ENCODE results near the gene MS4A10.

MS4A10 gene

GRCh38 chr11:60801194-60801593, 16.1 kb downstream of the MS4A10 start:
- H3K36me3 ChIP-seq (ENCODE audit: control insufficient read depth, insufficient read depth, low read length) = no peaks in the 10 kb centered on the region
- no peak overlapping the region for H3K56ac ChIP-seq (ENCODE audit: low read length)
- H2BK15ac ChIP-seq (replicated peaks; ENCODE audit: low read depth) = no peak overlapping the region
- DNase-seq = no peak
- H4K5ac ChIP-seq (ENCODE audit: low read length) = no peak overlapping the region
- H3K18ac ChIP-seq (ENCODE audit: low read length) = no peak overlapping the region
- no peaks in the 10 kb centered on the region for H3K79me1 ChIP-seq (ENCODE audit: low read length)
- no peak overlapping the region for H2BK5ac ChIP-seq (ENCODE audit: low read length)
- H3K4me3 ChIP-seq (ENCODE audit: low read length) = no peak overlapping the region
- H4K8ac ChIP-seq (ENCODE audit: low read depth, low read length) = no peak overlapping the region
- no peak overlapping the region for H2AK5ac ChIP-seq (ENCODE audit: low read length)
- no peak overlapping the region for H2BK120ac ChIP-seq (ENCODE audit: low read depth, low read length)
- no peaks in the 10 kb centered on the region for H3K79me2 ChIP-seq (ENCODE audit: control insufficient read depth, insufficient read depth, low read length)
- no peak overlapping the region for H3K27ac ChIP-seq (ENCODE audit: low read depth, low read length)
- no peak overlapping the region for H3K23ac ChIP-seq (ENCODE audit: low read length)
- no peak overlapping the region for H3K9ac ChIP-seq (ENCODE audit: low read length)
- no peak overlapping the region for H3K4me2 ChIP-seq (ENCODE audit: low read length)
- WGBS (ENCODE audit: extremely low coverage, insufficient coverage, low lambda C conversion rate) = no CpG with 5 or more reads among the region's 10 CpGs
- no peaks in the 10 kb centered on the region for H3K27me3 ChIP-seq (ENCODE audit: insufficient read depth, low read length, poor library complexity)
- H3K4me1 ChIP-seq (ENCODE audit: control insufficient read depth, low read depth, low read length) = no peaks in the 10 kb centered on the region
- H3K4ac ChIP-seq (ENCODE audit: low read depth, low read length) = no peak overlapping the region

- H2BK120ac ChIP-seq (ENCODE audit: low read depth, low read length) = no peak overlapping the region
- H3K27me3 ChIP-seq (ENCODE audit: insufficient read depth, low read length, poor library complexity) = no peaks in the 10 kb centered on the region
- no peak overlapping the region for H4K8ac ChIP-seq (ENCODE audit: low read depth, low read length)
- H2AK5ac ChIP-seq (ENCODE audit: low read length) = no peak overlapping the region
- H3K23ac ChIP-seq (ENCODE audit: low read length) = no peak overlapping the region
- no peak overlapping the region for H3K4ac ChIP-seq (ENCODE audit: low read depth, low read length)
- H3K79me2 ChIP-seq (ENCODE audit: control insufficient read depth, insufficient read depth, low read length) = no peaks in the 10 kb centered on the region
- H3K9ac ChIP-seq (ENCODE audit: low read length) = no peak overlapping the region
- no peak overlapping the region for H3K27ac ChIP-seq (ENCODE audit: low read depth, low read length)
- no peak overlapping the region for H2BK15ac ChIP-seq (replicated peaks; ENCODE audit: low read depth)
- no peak for DNase-seq
- no peak overlapping the region for H3K4me2 ChIP-seq (ENCODE audit: low read length)
- no CpG with 5 or more reads among the region's 7 CpGs for WGBS (ENCODE audit: extremely low coverage, insufficient coverage, low lambda C conversion rate)
- no peak overlapping the region for H3K56ac ChIP-seq (ENCODE audit: low read length)
- H3K18ac ChIP-seq (ENCODE audit: low read length) = no peak overlapping the region
- no peaks in the 10 kb centered on the region for H3K4me1 ChIP-seq (ENCODE audit: control insufficient read depth, low read depth, low read length)
- no peak overlapping the region for H2BK5ac ChIP-seq (ENCODE audit: low read length)
- H3K79me1 ChIP-seq (ENCODE audit: low read length) = no peaks in the 10 kb centered on the region
- H4K5ac ChIP-seq (ENCODE audit: low read length) = no peak overlapping the region
- H3K36me3 ChIP-seq (ENCODE audit: control insufficient read depth, insufficient read depth, low read length) = no peaks in the 10 kb centered on the region
- no peak overlapping the region for H3K4me3 ChIP-seq (ENCODE audit: low read length)
Observed at GRCh38 chr11:60803273-60803936, 18.3 kb downstream of the MS4A10 start.

GRCh38 chr11:60809249-60809648, 24.1 kb downstream of the MS4A10 start:
- H3K4me3 ChIP-seq (ENCODE audit: low read length) = no peak overlapping the region
- no peak overlapping the region for H2BK15ac ChIP-seq (replicated peaks; ENCODE audit: low read depth)
- H3K36me3 ChIP-seq (ENCODE audit: control insufficient read depth, insufficient read depth, low read length) = no peaks in the 10 kb centered on the region
- no peak overlapping the region for H3K18ac ChIP-seq (ENCODE audit: low read length)
- H4K5ac ChIP-seq (ENCODE audit: low read length) = no peak overlapping the region
- H3K27me3 ChIP-seq (ENCODE audit: insufficient read depth, low read length, poor library complexity) = no peaks in the 10 kb centered on the region
- H3K23ac ChIP-seq (ENCODE audit: low read length) = no peak overlapping the region
- no peak for DNase-seq
- H3K4ac ChIP-seq (ENCODE audit: low read depth, low read length) = no peak overlapping the region
- H3K9ac ChIP-seq (ENCODE audit: low read length) = no peak overlapping the region
- no peaks in the 10 kb centered on the region for H3K4me1 ChIP-seq (ENCODE audit: control insufficient read depth, low read depth, low read length)
- H3K4me2 ChIP-seq (ENCODE audit: low read length) = no peak overlapping the region
- H2BK5ac ChIP-seq (ENCODE audit: low read length) = no peak overlapping the region
- H3K27ac ChIP-seq (ENCODE audit: low read depth, low read length) = no peak overlapping the region
- no peak overlapping the region for H3K56ac ChIP-seq (ENCODE audit: low read length)
- no peak overlapping the region for H4K8ac ChIP-seq (ENCODE audit: low read depth, low read length)
- WGBS (ENCODE audit: extremely low coverage, insufficient coverage, low lambda C conversion rate) = no CpG with 5 or more reads among the region's 3 CpGs
- H3K79me1 ChIP-seq (ENCODE audit: low read length) = no peaks in the 10 kb centered on the region
- H3K79me2 ChIP-seq (ENCODE audit: control insufficient read depth, insufficient read depth, low read length) = no peaks in the 10 kb centered on the region
- no peak overlapping the region for H2AK5ac ChIP-seq (ENCODE audit: low read length)
- H2BK120ac ChIP-seq (ENCODE audit: low read depth, low read length) = no peak overlapping the region

GRCh38 chr11:60809691-60810090, 24.6 kb downstream of the MS4A10 start:
- no peaks in the 10 kb centered on the region for H3K36me3 ChIP-seq (ENCODE audit: control insufficient read depth, insufficient read depth, low read length)
- no peaks in the 10 kb centered on the region for H3K4me1 ChIP-seq (ENCODE audit: control insufficient read depth, low read depth, low read length)
- no peak overlapping the region for H3K9ac ChIP-seq (ENCODE audit: low read length)
- H3K27ac ChIP-seq (ENCODE audit: low read depth, low read length) = no peak overlapping the region
- H3K27me3 ChIP-seq (ENCODE audit: insufficient read depth, low read length, poor library complexity) = no peaks in the 10 kb centered on the region
- H4K8ac ChIP-seq (ENCODE audit: low read depth, low read length) = no peak overlapping the region
- WGBS (ENCODE audit: extremely low coverage, insufficient coverage, low lambda C conversion rate) = no CpG with 5 or more reads among the region's 11 CpGs
- H3K79me1 ChIP-seq (ENCODE audit: low read length) = no peaks in the 10 kb centered on the region
- H2AK5ac ChIP-seq (ENCODE audit: low read length) = no peak overlapping the region
- H3K79me2 ChIP-seq (ENCODE audit: control insufficient read depth, insufficient read depth, low read length) = no peaks in the 10 kb centered on the region
- H2BK120ac ChIP-seq (ENCODE audit: low read depth, low read length) = no peak overlapping the region
- H4K5ac ChIP-seq (ENCODE audit: low read length) = no peak overlapping the region
- no peak overlapping the region for H3K4me2 ChIP-seq (ENCODE audit: low read length)
- DNase-seq = no peak
- no peak overlapping the region for H3K18ac ChIP-seq (ENCODE audit: low read length)
- no peak overlapping the region for H2BK5ac ChIP-seq (ENCODE audit: low read length)
- no peak overlapping the region for H3K56ac ChIP-seq (ENCODE audit: low read length)
- H3K23ac ChIP-seq (ENCODE audit: low read length) = peak overlapping the region; percentile 24
- no peak overlapping the region for H3K4me3 ChIP-seq (ENCODE audit: low read length)
- no peak overlapping the region for H2BK15ac ChIP-seq (replicated peaks; ENCODE audit: low read depth)
- H3K4ac ChIP-seq (ENCODE audit: low read depth, low read length) = no peak overlapping the region

- Histone ChIP-seq H2BK5ac (ENCODE audit: low read length) (no peak overlapping the region), H2AK5ac (ENCODE audit: low read length) (no peak overlapping the region), H3K36me3 (ENCODE audit: control insufficient read depth, insufficient read depth, low read length) (no peaks in the 10 kb centered on the region), H3K9ac (ENCODE audit: low read length) (no peak overlapping the region), H3K79me2 (ENCODE audit: control insufficient read depth, insufficient read depth, low read length) (no peaks in the 10 kb centered on the region), H2BK15ac (replicated peaks; ENCODE audit: low read depth) (no peak overlapping the region), H2BK120ac (ENCODE audit: low read depth, low read length) (no peak overlapping the region), H3K23ac (ENCODE audit: low read length) (no peak overlapping the region), H3K27ac (ENCODE audit: low read depth, low read length) (no peak overlapping the region), H3K4me2 (ENCODE audit: low read length) (no peak overlapping the region), H3K4ac (ENCODE audit: low read depth, low read length) (no peak overlapping the region), H3K18ac (ENCODE audit: low read length) (no peak overlapping the region), H4K8ac (ENCODE audit: low read depth, low read length) (no peak overlapping the region), H3K4me3 (ENCODE audit: low read length) (no peak overlapping the region), H3K79me1 (ENCODE audit: low read length) (no peaks in the 10 kb centered on the region), H4K5ac (ENCODE audit: low read length) (no peak overlapping the region), H3K56ac (ENCODE audit: low read length) (no peak overlapping the region), H3K27me3 (ENCODE audit: insufficient read depth, low read length, poor library complexity) (no peaks in the 10 kb centered on the region), H3K4me1 (ENCODE audit: control insufficient read depth, low read depth, low read length) (no peaks in the 10 kb centered on the region)
- WGBS (ENCODE audit: extremely low coverage, insufficient coverage, low lambda C conversion rate) = no CpG with 5 or more reads among the region's 4 CpGs
- no peak for DNase-seq
Observed at GRCh38 chr11:60810151-60810550, 25.0 kb downstream of the MS4A10 start.

- Histone ChIP-seq H2AK5ac (ENCODE audit: low read length) (no peak overlapping the region), H3K4me2 (ENCODE audit: low read length) (no peak overlapping the region), H4K8ac (ENCODE audit: low read depth, low read length) (no peak overlapping the region), H3K56ac (ENCODE audit: low read length) (no peak overlapping the region), H3K9ac (ENCODE audit: low read length) (no peak overlapping the region), H3K79me2 (ENCODE audit: control insufficient read depth, insufficient read depth, low read length) (no peaks in the 10 kb centered on the region), H3K79me1 (ENCODE audit: low read length) (no peaks in the 10 kb centered on the region), H3K4me3 (ENCODE audit: low read length) (no peak overlapping the region), H3K4me1 (ENCODE audit: control insufficient read depth, low read depth, low read length) (no peaks in the 10 kb centered on the region), H3K27me3 (ENCODE audit: insufficient read depth, low read length, poor library complexity) (no peaks in the 10 kb centered on the region), H2BK5ac (ENCODE audit: low read length) (no peak overlapping the region), H3K4ac (ENCODE audit: low read depth, low read length) (no peak overlapping the region), H3K36me3 (ENCODE audit: control insufficient read depth, insufficient read depth, low read length) (no peaks in the 10 kb centered on the region), H2BK120ac (ENCODE audit: low read depth, low read length) (no peak overlapping the region), H4K5ac (ENCODE audit: low read length) (no peak overlapping the region), H2BK15ac (replicated peaks; ENCODE audit: low read depth) (no peak overlapping the region), H3K18ac (ENCODE audit: low read length) (no peak overlapping the region), H3K27ac (ENCODE audit: low read depth, low read length) (no peak overlapping the region), H3K23ac (ENCODE audit: low read length) (no peak overlapping the region)
- WGBS (ENCODE audit: extremely low coverage, insufficient coverage, low lambda C conversion rate) = no CpG with 5 or more reads among the region's 8 CpGs
- no peak for DNase-seq
Observed at GRCh38 chr11:60810569-60810968, 25.4 kb downstream of the MS4A10 start.
